Breast epithelium (tissue), 4 donors: ENCODE data around the gene NAALADL2. TPM values are rescaled to one million over a fixed set of nuclear protein-coding genes. Genes with fewer than 3 reads are reported as not detected.
"Not testable (repeated sequence)": the region's sequence is repeated elsewhere in the genome, so short reads cannot be mapped to it uniquely, and the experiment has no call there.

Source experiments
- DNase-seq, 2 donors: peaks; one replicate each; pipeline ENCODE4 v3.0.0-alpha.2; 2019; ENCODE audit warnings: low spot score in 2 of 2
- H3K27ac ChIP-seq, 2 donors: fragments of 200-600 bp; sonication (generic) in 1 of 2; one replicate each; pipeline ENCODE4 v1.5.1; 2016 to 2019; ENCODE audit warnings: mild to moderate bottlenecking in 1 of 2
- H3K27me3 ChIP-seq, 2 donors: fragments of 200-600 bp; sonication (generic) in 1 of 2; one replicate each; pipeline versions ENCODE4 v1.5.1 to v1.6.0; 2017 to 2019; ENCODE audit warnings: control low read depth in 1 of 2, mild to moderate bottlenecking in 1 of 2
- H3K36me3 ChIP-seq: fragments of 200-600 bp; one replicate; pipeline ENCODE4 v1.5.1; 2019
- H3K4me1 ChIP-seq, 2 donors: fragments of 200-600 bp; sonication (generic); one replicate each; pipeline ENCODE4 v1.5.1; 2016 to 2019; ENCODE audit warnings: control low read depth in 1 of 2
- H3K4me3 ChIP-seq, 3 donors: fragments of 200-600 bp; sonication (generic); 1 replicate in 2 of 3; 2 replicates in 1 of 3; pipeline ENCODE4 v1.5.1; 2016 to 2019; ENCODE audit warnings: mild to moderate bottlenecking in 3 of 3, moderate library complexity in 2 of 3
- H3K9me3 ChIP-seq, 2 donors: fragments of 200-600 bp; sonication (generic) in 1 of 2; one replicate each; pipeline ENCODE4 v1.5.1; 2016 to 2019; ENCODE audit warnings: control low read depth in 1 of 2
- CTCF ChIP-seq, 3 donors: fragments of 450-650 bp; IDR thresholded peaks; one replicate each; pipeline ENCODE4 v1.5.1; 2016 to 2017; ENCODE audit warnings: antibody characterized with exemption in 3 of 3, mild to moderate bottlenecking in 3 of 3, moderate library complexity in 3 of 3
- POLR2A ChIP-seq: fragments of 450-650 bp; IDR thresholded peaks from one replicate; pipeline ENCODE4 v1.6.1; 2016; ENCODE audit warnings: antibody characterized with exemption, mild to moderate bottlenecking, moderate library complexity
- POLR2AphosphoS5 ChIP-seq, 3 donors: sonication (generic); formaldehyde crosslinking; IDR thresholded peaks; one replicate each; pipeline ENCODE4 v1.6.1; 2017; ENCODE audit warnings: antibody characterized with exemption in 3 of 3
- intact Hi-C: fragments of 100-400 bp; cut with DNase I; formaldehyde crosslinking; loops from one replicate; pipeline ENCODE4 v1.15.1; 2023; ENCODE audit warnings: low total_unique reads
- total RNA-seq, 3 donors: library from RNA; depleted of rRNA; stranded (reverse); fragments of >200 nt; gene quantifications; one replicate each; pipeline ENCODE4 v1.1.0, GENCODE V29; 2016

NAALADL2 gene
- total RNA-seq, 3 donors from 2014 or later = 12.0 to 69.5 (median 53.9) TPM

GRCh38 chr3:175445741-175446140, 586.6 kb downstream of the NAALADL2 start:
- intact Hi-C loops = no loop called here
- no peak for DNase-seq
- H3K36me3 ChIP-seq = no peaks in the 10 kb centered on the region
- TF ChIP-seq POLR2AphosphoS5 (IDR thresholded peaks at IDR 0.05) (no peak), CTCF (IDR thresholded peaks at IDR 0.05) (no peak)
- no peak overlapping the region for H3K27ac ChIP-seq
- no peaks in the 10 kb centered on the region for H3K27me3 ChIP-seq
- no peak overlapping the region for H3K4me3 ChIP-seq
- no peaks in the 10 kb centered on the region for H3K4me1 ChIP-seq
- H3K9me3 ChIP-seq = no peaks in the 10 kb centered on the region

DNA sequence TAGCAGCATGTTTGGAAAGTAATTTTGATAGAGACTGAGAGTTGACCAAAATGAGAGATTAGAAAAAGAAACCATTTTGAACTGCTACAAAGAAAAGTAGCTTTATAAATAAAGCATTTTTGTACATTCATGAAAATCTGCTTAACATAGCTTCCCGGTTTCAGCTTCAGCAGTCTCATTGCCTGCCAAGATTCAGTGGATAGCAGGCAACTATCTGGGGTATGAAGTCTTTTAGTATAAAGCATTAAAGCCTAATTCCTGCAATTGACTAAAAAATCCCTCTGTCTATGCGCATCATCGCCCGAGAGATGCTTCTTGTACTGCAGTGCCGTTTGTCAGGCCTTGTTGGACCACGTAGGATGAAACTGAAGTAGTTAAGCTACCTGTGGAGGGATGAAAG, 588.4 kb downstream of the NAALADL2 start:
- intact Hi-C loops = no loop called here
- TF ChIP-seq POLR2A (no peak), CTCF (IDR thresholded peaks at IDR 0.05) (no peak), POLR2AphosphoS5 (IDR thresholded peaks at IDR 0.05) (no peak)

DNA sequence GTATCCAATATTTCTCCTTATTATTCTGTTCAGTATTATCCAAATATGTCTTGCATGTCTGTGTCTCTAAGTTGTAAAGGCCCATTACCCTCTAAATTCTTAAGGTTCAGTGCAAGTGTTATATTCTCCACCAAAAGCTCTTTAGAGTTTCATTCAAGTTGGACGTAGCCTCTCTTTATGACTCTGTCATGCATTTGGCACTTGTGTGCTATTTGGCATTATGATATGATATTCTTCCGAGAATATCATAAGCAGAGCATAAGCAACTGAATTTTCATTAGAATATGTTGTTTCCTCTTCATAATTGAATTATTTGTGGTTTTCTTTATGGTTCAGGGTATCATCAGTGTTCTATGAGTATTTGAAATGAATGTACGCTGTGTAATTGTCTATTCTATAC, 594.2 kb downstream of the NAALADL2 start:
- DNase-seq = no peak
- intact Hi-C loops = no loop called here

More for the DNA sequence above, 588.4 kb downstream of the NAALADL2 start:
- H3K4me3 ChIP-seq = no peak overlapping the region
- H3K9me3 ChIP-seq = no peaks in the 10 kb centered on the region
- H3K4me1 ChIP-seq = no peaks in the 10 kb centered on the region
- DNase-seq = no peak
- no peaks in the 10 kb centered on the region for H3K27me3 ChIP-seq
- H3K27ac ChIP-seq = no peak overlapping the region
- H3K36me3 ChIP-seq = no peaks in the 10 kb centered on the region

GRCh38 chr3:175456466-175456865, 597.3 kb downstream of the NAALADL2 start:
- intact Hi-C loops = no loop called here
- DNase-seq = no peak
- Histone ChIP-seq H3K4me3 (no peak overlapping the region), H3K36me3 (peaks cover 8% of the 10 kb centered on the region), H3K27me3 (no peaks in the 10 kb centered on the region), H3K4me1 (no peaks in the 10 kb centered on the region), H3K27ac (no peak overlapping the region), H3K9me3 (peaks cover 0 to 4% of the 10 kb centered on the region in 2 donors)
- no peak for TF ChIP-seq POLR2A
- no peak for TF ChIP-seq CTCF (IDR thresholded peaks at IDR 0.05)
- no peak for TF ChIP-seq POLR2AphosphoS5 (IDR thresholded peaks at IDR 0.05)

More for the DNA sequence above, 594.2 kb downstream of the NAALADL2 start:
- Histone ChIP-seq H3K4me1 (no peaks in the 10 kb centered on the region), H3K27me3 (no peaks in the 10 kb centered on the region), H3K4me3 (no peak overlapping the region), H3K9me3 (no peaks in the 10 kb centered on the region), H3K36me3 (peaks cover 8% of the 10 kb centered on the region), H3K27ac (no peak overlapping the region)
- TF ChIP-seq CTCF (IDR thresholded peaks at IDR 0.05) = no peak
- no peak for TF ChIP-seq POLR2A
- TF ChIP-seq POLR2AphosphoS5 (IDR thresholded peaks at IDR 0.05) = no peak

GRCh38 chr3:175457301-175457700, 598.2 kb downstream of the NAALADL2 start:
- Histone ChIP-seq H3K27ac (no peak overlapping the region), H3K4me1 (no peaks in the 10 kb centered on the region), H3K9me3 (peaks cover 0 to 4% of the 10 kb centered on the region in 2 donors), H3K36me3 (peaks cover 8% of the 10 kb centered on the region), H3K4me3 (no peak overlapping the region), H3K27me3 (no peaks in the 10 kb centered on the region)
- DNase-seq = no peak
- intact Hi-C loops = no loop called here
- no peak for TF ChIP-seq POLR2A
- TF ChIP-seq CTCF (IDR thresholded peaks at IDR 0.05) = no peak
- TF ChIP-seq POLR2AphosphoS5 (IDR thresholded peaks at IDR 0.05) = no peak

DNA sequence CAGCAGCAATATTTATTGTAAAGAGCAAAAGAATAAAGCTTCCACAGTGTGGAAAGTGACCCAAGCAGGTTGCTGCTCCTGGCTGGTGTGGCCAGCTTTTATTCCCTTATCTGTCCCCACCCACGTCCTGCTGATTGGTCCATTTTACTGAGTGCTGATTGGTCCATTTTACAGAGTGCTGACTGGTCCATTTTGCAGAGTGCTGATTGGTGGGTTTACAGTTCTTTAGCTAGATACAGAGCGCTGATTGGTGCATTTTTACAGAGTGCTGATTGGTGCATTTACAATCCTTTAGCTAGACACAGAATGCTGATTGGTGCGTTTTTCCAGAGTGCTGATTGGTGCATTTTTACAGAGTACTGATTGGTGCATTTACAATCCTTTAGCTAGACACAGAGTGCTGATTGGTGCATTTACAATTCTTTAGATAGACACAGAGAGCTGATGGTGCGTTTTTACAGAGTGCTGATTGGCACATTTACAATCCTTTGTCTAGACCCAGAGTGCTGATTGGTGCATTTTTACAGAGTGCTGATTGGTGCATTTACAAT, 601.8 kb downstream of the NAALADL2 start:
- H3K4me1 ChIP-seq, H3K36me3 ChIP-seq, H3K27me3 ChIP-seq, H3K27ac ChIP-seq, DNase-seq, H3K4me3 ChIP-seq, H3K9me3 ChIP-seq, intact Hi-C loops: not testable (repeated sequence)
